ENCODE data around the gene DPM1.

The DPM1 gene

GRCh38 chr20:50943069-50943468, 15.3 kb downstream of the DPM1 start:
- no peaks in the 10 kb centered on the region for H3K36me3 ChIP-seq (ENCODE audit: control insufficient read depth, insufficient read depth, low read length)
- no peak overlapping the region for H3K9ac ChIP-seq (ENCODE audit: low read length)
- no peak overlapping the region for H3K4me3 ChIP-seq (ENCODE audit: low read length)
- H3K27me3 ChIP-seq (ENCODE audit: control insufficient read depth, insufficient read depth, low read length) = no peaks in the 10 kb centered on the region
- H3K4me1 ChIP-seq (ENCODE audit: control insufficient read depth, insufficient read depth, low read length) = no peaks in the 10 kb centered on the region
- H3K9me3 ChIP-seq (ENCODE audit: control insufficient read depth, low read length) = no peaks in the 10 kb centered on the region

DNA sequence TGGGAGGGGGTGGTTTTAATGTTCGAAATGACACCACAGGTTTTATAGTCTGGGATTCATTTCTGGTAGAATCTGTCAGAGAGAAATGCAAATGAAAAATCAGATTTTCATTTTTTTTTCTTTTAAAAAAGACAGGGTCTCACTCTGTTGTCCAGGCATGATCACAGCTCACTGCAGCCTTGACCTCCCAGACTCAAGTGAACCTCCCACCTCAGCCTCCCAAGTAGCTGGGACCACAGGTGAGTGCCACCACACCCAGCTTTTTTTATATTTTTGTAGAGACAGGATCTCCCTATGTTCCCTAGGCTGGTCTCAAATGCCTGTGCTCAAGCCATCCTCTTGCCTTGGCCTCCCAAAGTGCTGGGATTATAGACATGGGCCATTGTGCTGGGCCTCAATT, 24.7 kb downstream of the DPM1 start:
- Histone ChIP-seq H3K27me3 (ENCODE audit: control insufficient read depth, insufficient read depth, low read length) (no peaks in the 10 kb centered on the region), H3K9ac (ENCODE audit: low read length) (no peak overlapping the region), H3K4me1 (ENCODE audit: control insufficient read depth, insufficient read depth, low read length) (peaks cover 14% of the 10 kb centered on the region), H3K4me3 (ENCODE audit: low read length) (no peak overlapping the region), H3K36me3 (ENCODE audit: control insufficient read depth, insufficient read depth, low read length) (no peaks in the 10 kb centered on the region), H3K9me3 (ENCODE audit: control insufficient read depth, low read length) (no peaks in the 10 kb centered on the region)

DNA sequence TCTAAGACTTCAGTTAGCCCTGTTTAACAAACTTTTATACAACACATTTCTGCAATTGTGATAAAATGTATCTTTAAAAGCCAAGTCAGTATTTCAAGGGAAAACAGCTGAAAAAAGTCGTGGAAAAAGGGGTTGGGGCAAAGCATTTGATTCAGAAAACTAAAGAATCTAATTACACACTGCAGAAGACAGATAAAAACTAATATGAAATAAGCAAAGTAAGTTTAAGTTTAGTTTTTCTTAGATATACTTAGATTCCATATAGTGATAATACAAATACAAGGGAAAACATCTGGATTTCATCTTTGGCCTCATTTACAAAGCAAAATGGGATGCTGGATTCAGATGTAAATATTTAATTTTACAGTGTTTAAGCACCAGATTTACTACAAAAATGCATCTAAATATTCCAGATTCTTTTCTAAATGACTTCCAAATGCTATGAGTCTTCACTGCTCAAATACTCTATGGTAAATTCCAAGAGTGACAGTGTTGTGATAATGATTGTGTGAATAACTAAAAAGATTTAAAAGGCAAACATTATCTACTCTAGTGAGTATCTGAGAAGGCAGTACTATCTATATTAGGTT, 25.5 kb downstream of the DPM1 start:
- no peaks in the 10 kb centered on the region for H3K36me3 ChIP-seq (ENCODE audit: control insufficient read depth, insufficient read depth, low read length)

GRCh38 chr20:50932016-50932485, 26.3 kb downstream of the DPM1 start:
- Histone ChIP-seq H3K9me3 (ENCODE audit: control insufficient read depth, low read length) (no peaks in the 10 kb centered on the region), H3K4me1 (ENCODE audit: control insufficient read depth, insufficient read depth, low read length) (peaks cover 19% of the 10 kb centered on the region), H3K4me3 (ENCODE audit: low read length) (peak overlapping the region; percentile 44)

More for the DNA sequence above, 25.5 kb downstream of the DPM1 start:
- H3K27me3 ChIP-seq (ENCODE audit: control insufficient read depth, insufficient read depth, low read length) = no peaks in the 10 kb centered on the region
- no peak overlapping the region for H3K9ac ChIP-seq (ENCODE audit: low read length)
- no peak overlapping the region for H3K4me3 ChIP-seq (ENCODE audit: low read length)
- no peaks in the 10 kb centered on the region for H3K9me3 ChIP-seq (ENCODE audit: control insufficient read depth, low read length)
- H3K4me1 ChIP-seq (ENCODE audit: control insufficient read depth, insufficient read depth, low read length) = peaks cover 19% of the 10 kb centered on the region

GRCh38 chr20:50931306-50932015, 26.9 kb downstream of the DPM1 start, which contains the start of gene ADNP:
Gene ADNP, minus strand, starts transcription at chr20:50931437. Its CDS starts 27,441 bp downstream, at chr20:50903996.
- Histone ChIP-seq H3K9ac (ENCODE audit: low read length) (peak within 1 kb of the TSS; percentile 77), H3K36me3 (ENCODE audit: control insufficient read depth, insufficient read depth, low read length) (no peaks in the 10 kb centered on the region), H3K27me3 (ENCODE audit: control insufficient read depth, insufficient read depth, low read length) (no peaks in the 10 kb centered on the region), H3K4me1 (ENCODE audit: control insufficient read depth, insufficient read depth, low read length) (peaks cover 19% of the 10 kb centered on the region), H3K9me3 (ENCODE audit: control insufficient read depth, low read length) (no peaks in the 10 kb centered on the region), H3K4me3 (ENCODE audit: low read length) (peak within 1 kb of the TSS; percentile 44)

More at GRCh38 chr20:50932016-50932485, 26.3 kb downstream of the DPM1 start:
- no peaks in the 10 kb centered on the region for H3K27me3 ChIP-seq (ENCODE audit: control insufficient read depth, insufficient read depth, low read length)
- H3K9ac ChIP-seq (ENCODE audit: low read length) = peak overlapping the region; percentile 77
- no peaks in the 10 kb centered on the region for H3K36me3 ChIP-seq (ENCODE audit: control insufficient read depth, insufficient read depth, low read length)

- H3K4me3 ChIP-seq (ENCODE audit: low read length) = no peak overlapping the region
- peak overlapping the region; percentile 77 for H3K9ac ChIP-seq (ENCODE audit: low read length)
- peaks cover 19% of the 10 kb centered on the region for H3K4me1 ChIP-seq (ENCODE audit: control insufficient read depth, insufficient read depth, low read length)
- no peaks in the 10 kb centered on the region for H3K36me3 ChIP-seq (ENCODE audit: control insufficient read depth, insufficient read depth, low read length)
- no peaks in the 10 kb centered on the region for H3K27me3 ChIP-seq (ENCODE audit: control insufficient read depth, insufficient read depth, low read length)
- no peaks in the 10 kb centered on the region for H3K9me3 ChIP-seq (ENCODE audit: control insufficient read depth, low read length)
Measured at GRCh38 chr20:50930976-50931305, 27.4 kb downstream of the DPM1 start.

DNA sequence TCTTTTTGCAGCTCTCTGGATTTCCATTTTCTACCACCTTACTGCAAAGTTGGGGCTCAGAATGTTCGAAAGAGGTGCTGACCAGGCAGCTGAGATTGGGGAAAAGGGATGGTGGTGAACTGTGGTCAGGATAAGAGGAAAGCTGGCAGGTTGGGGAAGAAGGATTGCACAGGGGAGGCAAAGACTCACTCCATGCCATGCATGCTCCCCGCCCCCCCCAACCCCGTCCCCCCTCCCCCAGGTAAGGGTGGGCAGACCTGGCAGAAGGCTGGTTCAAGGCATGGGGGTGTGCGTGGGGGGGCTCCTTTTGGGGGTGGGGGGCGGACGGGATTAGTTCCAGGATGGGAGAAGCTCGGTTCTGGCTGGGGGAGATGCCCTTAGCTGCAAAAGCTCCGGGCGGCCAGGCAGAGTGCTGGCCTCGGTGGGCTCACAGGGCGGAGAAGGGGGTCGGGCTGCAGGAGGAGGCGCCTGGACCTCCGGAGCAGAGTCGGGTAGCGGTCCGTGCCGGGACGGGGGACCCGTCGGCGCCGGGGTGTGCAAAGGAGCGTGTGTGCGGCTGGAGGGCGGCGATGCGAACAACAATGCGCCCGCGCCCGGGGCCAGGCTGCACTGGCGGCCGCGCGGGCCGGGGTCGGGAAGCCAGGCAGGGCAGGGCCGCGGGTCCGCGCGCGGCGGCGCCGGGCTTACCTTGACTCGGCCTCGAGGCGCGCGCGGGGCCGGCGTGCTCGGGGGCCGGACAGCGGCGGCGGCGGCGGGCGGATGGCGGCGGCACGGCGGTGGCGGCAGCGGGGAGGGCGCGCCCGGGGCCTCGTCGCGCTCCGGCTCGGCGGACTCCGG, 28.0 kb downstream of the DPM1 start:
- Histone ChIP-seq H3K9ac (ENCODE audit: low read length) (peak overlapping the region; percentile 76), H3K27me3 (ENCODE audit: control insufficient read depth, insufficient read depth, low read length) (no peaks in the 10 kb centered on the region), H3K36me3 (ENCODE audit: control insufficient read depth, insufficient read depth, low read length) (no peaks in the 10 kb centered on the region), H3K4me1 (ENCODE audit: control insufficient read depth, insufficient read depth, low read length) (peaks cover 19% of the 10 kb centered on the region), H3K4me3 (ENCODE audit: low read length) (peak overlapping the region; percentile 83), H3K9me3 (ENCODE audit: control insufficient read depth, low read length) (no peaks in the 10 kb centered on the region)

DNA sequence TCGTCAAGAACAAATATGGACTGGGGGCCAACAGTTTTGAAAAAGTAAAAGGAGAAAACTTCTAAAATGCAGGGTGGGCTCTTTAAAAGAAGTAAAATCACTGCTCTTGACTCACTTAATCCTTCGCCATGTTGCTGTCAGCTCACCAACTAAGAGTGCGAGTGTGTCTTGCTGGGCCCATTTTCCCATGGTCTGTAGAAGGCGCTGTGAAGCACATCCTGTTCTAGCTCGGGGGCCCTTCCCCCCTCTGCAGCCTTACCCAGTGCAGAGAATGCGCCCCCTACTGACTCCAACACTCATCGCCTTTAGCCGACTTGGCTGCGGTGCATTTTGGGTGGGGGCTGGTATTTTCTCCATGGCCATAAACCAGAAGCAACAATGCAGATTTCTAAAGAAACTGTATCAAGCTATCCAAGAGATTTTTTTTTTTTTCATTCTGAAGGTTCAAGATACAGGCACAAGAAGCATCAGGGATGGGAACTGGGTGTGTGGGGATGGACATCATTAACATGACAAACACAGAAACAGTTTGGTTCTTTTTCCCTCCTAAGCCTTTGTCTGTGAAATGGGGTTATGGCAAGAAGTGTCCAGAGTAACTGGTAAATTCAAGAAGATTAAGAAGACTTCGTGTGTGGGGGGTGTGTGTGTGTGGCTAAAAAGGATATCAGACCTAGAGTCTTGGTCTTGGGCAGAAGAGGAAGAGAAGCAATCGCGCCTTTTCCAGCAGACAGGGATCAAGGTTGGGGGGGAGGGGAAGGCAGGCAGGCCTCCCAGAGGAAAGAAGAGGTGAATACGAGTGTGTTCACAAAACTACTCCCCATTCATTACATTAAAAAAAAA, 28.8 kb downstream of the DPM1 start:
- Histone ChIP-seq H3K9ac (ENCODE audit: low read length) (peak overlapping the region; percentile 76), H3K4me3 (ENCODE audit: low read length) (peak overlapping the region; percentile 83), H3K36me3 (ENCODE audit: control insufficient read depth, insufficient read depth, low read length) (no peaks in the 10 kb centered on the region), H3K4me1 (ENCODE audit: control insufficient read depth, insufficient read depth, low read length) (peaks cover 20% of the 10 kb centered on the region), H3K27me3 (ENCODE audit: control insufficient read depth, insufficient read depth, low read length) (no peaks in the 10 kb centered on the region), H3K9me3 (ENCODE audit: control insufficient read depth, low read length) (no peaks in the 10 kb centered on the region)

DNA sequence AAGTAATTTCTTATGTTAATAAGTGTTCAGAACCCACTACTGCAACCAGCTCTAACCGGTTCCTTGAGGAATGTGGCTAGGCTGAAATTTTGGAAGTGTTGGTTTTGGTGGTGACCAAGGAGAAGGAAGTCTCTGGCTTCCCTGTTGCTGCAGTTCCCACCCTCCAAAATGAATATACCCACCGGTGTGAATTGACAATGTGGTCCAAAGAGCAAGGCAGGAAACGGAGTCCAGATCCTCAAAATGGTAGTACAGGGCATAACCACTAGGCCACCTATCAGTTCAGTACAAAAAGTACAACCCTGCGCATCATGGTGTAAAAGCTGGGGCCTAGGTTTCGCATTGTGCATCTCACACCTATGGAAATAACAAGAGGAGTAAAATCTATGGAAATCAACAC, 29.9 kb downstream of the DPM1 start:
- Histone ChIP-seq H3K9ac (ENCODE audit: low read length) (no peak overlapping the region), H3K36me3 (ENCODE audit: control insufficient read depth, insufficient read depth, low read length) (no peaks in the 10 kb centered on the region), H3K4me1 (ENCODE audit: control insufficient read depth, insufficient read depth, low read length) (peaks cover 26% of the 10 kb centered on the region), H3K9me3 (ENCODE audit: control insufficient read depth, low read length) (no peaks in the 10 kb centered on the region), H3K4me3 (ENCODE audit: low read length) (no peak overlapping the region), H3K27me3 (ENCODE audit: control insufficient read depth, insufficient read depth, low read length) (no peaks in the 10 kb centered on the region)

GRCh38 chr20:50926530-50926929, 31.8 kb downstream of the DPM1 start:
- H3K9me3 ChIP-seq (ENCODE audit: control insufficient read depth, low read length) = no peaks in the 10 kb centered on the region
- H3K27me3 ChIP-seq (ENCODE audit: control insufficient read depth, insufficient read depth, low read length) = no peaks in the 10 kb centered on the region
- no peak overlapping the region for H3K9ac ChIP-seq (ENCODE audit: low read length)
- no peaks in the 10 kb centered on the region for H3K36me3 ChIP-seq (ENCODE audit: control insufficient read depth, insufficient read depth, low read length)
- H3K4me3 ChIP-seq (ENCODE audit: low read length) = no peak overlapping the region
- peaks cover 19% of the 10 kb centered on the region for H3K4me1 ChIP-seq (ENCODE audit: control insufficient read depth, insufficient read depth, low read length)

GRCh38 chr20:50924261-50924920, 33.9 kb downstream of the DPM1 start:
- H3K27me3 ChIP-seq (ENCODE audit: control insufficient read depth, insufficient read depth, low read length) = no peaks in the 10 kb centered on the region
- peaks cover 18% of the 10 kb centered on the region for H3K4me1 ChIP-seq (ENCODE audit: control insufficient read depth, insufficient read depth, low read length)
- H3K9me3 ChIP-seq (ENCODE audit: control insufficient read depth, low read length) = no peaks in the 10 kb centered on the region
- H3K4me3 ChIP-seq (ENCODE audit: low read length) = no peak overlapping the region
- no peaks in the 10 kb centered on the region for H3K36me3 ChIP-seq (ENCODE audit: control insufficient read depth, insufficient read depth, low read length)
- no peak overlapping the region for H3K9ac ChIP-seq (ENCODE audit: low read length)
